Karpas-422 (cell line): ENCODE measurements around the gene KRTAP9-2. TPM values are rescaled to one million over a fixed set of nuclear protein-coding genes. Genes with fewer than 3 reads are reported as not detected.
"Not testable (repeated sequence)": the region's sequence is repeated elsewhere in the genome, so short reads cannot be mapped to it uniquely, and the experiment has no call there.

Source experiments
- DNase-seq: peaks from one replicate; pipeline ENCODE4 v3.0.0-alpha.2; 2015
- H2AFZ ChIP-seq: fragments of 200-600 bp; sonication (generic); 2 replicates; pipeline ENCODE4 v1.6.1; 2014; ENCODE audit warnings: antibody characterized with exemption, low read length, mixed read lengths
- H3K27ac ChIP-seq: fragments of 200-600 bp; sonication (generic); 2 replicates; pipeline ENCODE4 v1.5.1; 2014; ENCODE audit warnings: mild to moderate bottlenecking, low read length, moderate library complexity
- H3K27me3 ChIP-seq: fragments of 200-600 bp; sonication (generic); 2 replicates; pipeline ENCODE4 v1.6.1; 2014; ENCODE audit warnings: low read length, mixed read lengths
- H3K36me3 ChIP-seq: fragments of 200-600 bp; sonication (generic); 2 replicates; pipeline ENCODE4 v1.6.1; 2014; ENCODE audit warnings: low read length, mixed read lengths; ENCODE audit not compliant: insufficient read depth
- H3K4me1 ChIP-seq: fragments of 200-600 bp; sonication (generic); 2 replicates; pipeline ENCODE4 v1.6.1; 2014; ENCODE audit warnings: mild to moderate bottlenecking, low read length, mixed read lengths
- H3K4me2 ChIP-seq: fragments of 200-600 bp; sonication (generic); 2 replicates; pipeline ENCODE4 v1.6.1; 2014; ENCODE audit warnings: low read length, low read depth, mild to moderate bottlenecking; ENCODE audit not compliant: poor library complexity, severe bottlenecking
- H3K4me3 ChIP-seq: fragments of 200-600 bp; sonication (generic); 2 replicates; pipeline ENCODE4 v1.5.1; 2014; ENCODE audit warnings: mild to moderate bottlenecking, antibody characterized with exemption, low read length, mixed read lengths
- H3K79me2 ChIP-seq: fragments of 200-600 bp; sonication (generic); 2 replicates; pipeline ENCODE4 v1.6.1; 2014; ENCODE audit warnings: mild to moderate bottlenecking, low read length, mixed read lengths
- H3K9ac ChIP-seq: fragments of 200-600 bp; sonication (generic); 2 replicates; pipeline ENCODE4 v1.6.0; 2014; ENCODE audit warnings: low read length
- H3K9me2 ChIP-seq: fragments of 200-600 bp; sonication (generic), shearing (Covaris generic); replicated peaks from 2 replicates; pipeline ENCODE4 v1.6.0; 2014; ENCODE audit warnings: mild to moderate bottlenecking, low read length, moderate library complexity; ENCODE audit not compliant: insufficient read depth
- H3K9me3 ChIP-seq: fragments of 300-700, 200-600 bp; sonication (generic); 2 replicates; pipeline ENCODE4 v1.6.1; 2014; ENCODE audit warnings: low read length, mixed read lengths
- H4K20me1 ChIP-seq: fragments of 200-600 bp; sonication (generic); 2 replicates; pipeline ENCODE4 v1.6.1; 2014; ENCODE audit warnings: mild to moderate bottlenecking, antibody characterized with exemption, low read length, low read depth; ENCODE audit not compliant: insufficient read depth
- total RNA-seq: library from RNA; depleted of rRNA; stranded (reverse); fragments of >200 nt; shearing (Covaris generic); gene quantifications from 2 replicates; pipeline ENCODE4 v1.2.3, GENCODE V29; 2014; ENCODE audit warnings: low replicate concordance

The KRTAP9-2 gene
- total RNA-seq, 1 experiment from 2014 or later: not detected

- no peak overlapping the region for H3K27ac ChIP-seq
- no peak for DNase-seq
- H3K27me3 ChIP-seq: no peaks in the 10 kb centered on the region
- H3K9me2 ChIP-seq: no peaks in the 10 kb centered on the region
- no peaks in the 10 kb centered on the region for H3K36me3 ChIP-seq
- no peak overlapping the region for H3K9ac ChIP-seq
- H3K4me2 ChIP-seq: no peak overlapping the region
- H3K9me3 ChIP-seq: no peaks in the 10 kb centered on the region
- H4K20me1 ChIP-seq: no peaks in the 10 kb centered on the region
- H3K4me1 ChIP-seq: no peaks in the 10 kb centered on the region
- no peak overlapping the region for H3K4me3 ChIP-seq
- H3K79me2 ChIP-seq: no peaks in the 10 kb centered on the region
- no peak overlapping the region for H2AFZ ChIP-seq
Observed at GRCh38 chr17:41226051-41226450, 397 bp upstream of the KRTAP9-2 start.

- Histone ChIP-seq H3K27ac (no peak overlapping the region), H3K36me3 (no peaks in the 10 kb centered on the region)
- no peak for DNase-seq
Observed at GRCh38 chr17:41230094-41230493, 3.6 kb downstream of the KRTAP9-2 start.

GRCh38 chr17:41231731-41232130 is 5.3 kb downstream of the KRTAP9-2 start:
- Histone ChIP-seq H2AFZ (no peak overlapping the region), H3K9me3 (no peaks in the 10 kb centered on the region), H3K27me3 (no peaks in the 10 kb centered on the region)

More at GRCh38 chr17:41230094-41230493, 3.6 kb downstream of the KRTAP9-2 start:
- no peak overlapping the region for H3K4me2 ChIP-seq
- no peaks in the 10 kb centered on the region for H3K27me3 ChIP-seq
- H3K9ac ChIP-seq: no peak overlapping the region
- H3K9me2 ChIP-seq: no peaks in the 10 kb centered on the region
- no peaks in the 10 kb centered on the region for H3K9me3 ChIP-seq
- no peak overlapping the region for H3K4me3 ChIP-seq
- no peaks in the 10 kb centered on the region for H3K4me1 ChIP-seq
- no peak overlapping the region for H2AFZ ChIP-seq
- no peaks in the 10 kb centered on the region for H3K79me2 ChIP-seq
- H4K20me1 ChIP-seq: no peaks in the 10 kb centered on the region

GRCh38 chr17:41232399-41233105 is 6.1 kb downstream of the KRTAP9-2 start, which contains the start of gene KRTAP9-3:
Gene KRTAP9-3, plus strand, starts transcription at chr17:41232449. Its CDS starts 53 bp downstream, at chr17:41232502.
- not testable (repeated sequence) for H3K9ac ChIP-seq, H4K20me1 ChIP-seq, H3K27me3 ChIP-seq, H2AFZ ChIP-seq, H3K27ac ChIP-seq, H3K9me2 ChIP-seq, H3K79me2 ChIP-seq, H3K4me1 ChIP-seq, H3K4me3 ChIP-seq, H3K36me3 ChIP-seq, H3K9me3 ChIP-seq, DNase-seq, H3K4me2 ChIP-seq

More at GRCh38 chr17:41231731-41232130, 5.3 kb downstream of the KRTAP9-2 start:
- no peak overlapping the region for H3K27ac ChIP-seq
- H3K4me2 ChIP-seq: no peak overlapping the region
- H3K36me3 ChIP-seq: no peaks in the 10 kb centered on the region
- H3K9me2 ChIP-seq: no peaks in the 10 kb centered on the region
- no peaks in the 10 kb centered on the region for H3K79me2 ChIP-seq
- H3K9ac ChIP-seq: no peak overlapping the region
- DNase-seq: no peak
- no peaks in the 10 kb centered on the region for H4K20me1 ChIP-seq
- H3K4me3 ChIP-seq: no peak overlapping the region
- no peaks in the 10 kb centered on the region for H3K4me1 ChIP-seq

- not testable (repeated sequence) for H2AFZ ChIP-seq, H3K27me3 ChIP-seq, H3K79me2 ChIP-seq, H4K20me1 ChIP-seq, H3K4me1 ChIP-seq, H3K36me3 ChIP-seq, H3K4me3 ChIP-seq, H3K9me2 ChIP-seq, H3K4me2 ChIP-seq, H3K9ac ChIP-seq, DNase-seq, H3K27ac ChIP-seq, H3K9me3 ChIP-seq
Observed at GRCh38 chr17:41237116-41237515, 10.7 kb downstream of the KRTAP9-2 start.

GRCh38 chr17:41237949-41238437 is 11.5 kb downstream of the KRTAP9-2 start, which contains the start of gene KRTAP9-8:
Gene KRTAP9-8, plus strand, starts transcription at chr17:41237999. Its CDS starts 53 bp downstream, at chr17:41238052.
- H3K4me1 ChIP-seq, H3K79me2 ChIP-seq: not testable (repeated sequence)

GRCh38 chr17:41246995-41247787 is 20.7 kb downstream of the KRTAP9-2 start:
- H3K9me2 ChIP-seq, DNase-seq, H3K36me3 ChIP-seq, H3K27ac ChIP-seq, H3K27me3 ChIP-seq, H3K4me1 ChIP-seq, H4K20me1 ChIP-seq, H3K9me3 ChIP-seq, H3K4me3 ChIP-seq, H3K79me2 ChIP-seq, H2AFZ ChIP-seq, H3K4me2 ChIP-seq, H3K9ac ChIP-seq: not testable (repeated sequence)

More at GRCh38 chr17:41237949-41238437, 11.5 kb downstream of the KRTAP9-2 start, which contains the start of gene KRTAP9-8:
- not testable (repeated sequence) for H2AFZ ChIP-seq, H3K9me3 ChIP-seq, H3K27ac ChIP-seq, H3K36me3 ChIP-seq, H3K27me3 ChIP-seq, H3K9ac ChIP-seq, H3K4me2 ChIP-seq, H3K4me3 ChIP-seq, DNase-seq, H3K9me2 ChIP-seq, H4K20me1 ChIP-seq

GRCh38 chr17:41249637-41250240 is 23.3 kb downstream of the KRTAP9-2 start, which contains the start of gene KRTAP9-4:
Gene KRTAP9-4, plus strand, starts transcription at chr17:41249687. Its CDS starts 34 bp downstream, at chr17:41249721.
- H3K4me2 ChIP-seq, H2AFZ ChIP-seq, H3K27me3 ChIP-seq, H3K27ac ChIP-seq, H3K9me3 ChIP-seq, H3K4me1 ChIP-seq, H3K9me2 ChIP-seq, H3K4me3 ChIP-seq, H3K79me2 ChIP-seq, H4K20me1 ChIP-seq, H3K9ac ChIP-seq, DNase-seq, H3K36me3 ChIP-seq: not testable (repeated sequence)
